HEK293 (cell line): Measurements from ENCODE around the gene HMOX1.

Experiments used
- CTCF ChIA-PET: fragments of 350-600 bp; formaldehyde crosslinking; extraction: SDS; loops from one replicate; lab custom pipeline; 2021; ENCODE audit warnings: antibody characterized with exemption; lab: Yijun Ruan, JAX
- POLR2A ChIA-PET: fragments of 300-600 bp; formaldehyde crosslinking; extraction: SDS; loops from one replicate; lab custom pipeline; 2020; ENCODE audit warnings: antibody characterized with exemption, inconsistent platforms; lab: Yijun Ruan, JAX
- H3K27ac ChIP-seq: fragments of 200-500 bp; sonication (Bioruptor generic); 2 replicates; pipeline ENCODE4 v1.5.1; 2014; ENCODE audit warnings: low read depth, low read length, control low read depth, inconsistent platforms; ENCODE audit errors: extremely low read depth
- H3K36me3 ChIP-seq, 2 experiments: fragments of 200-500 bp in 1 of 2; sonication (Bioruptor generic) in 1 of 2; 1 replicate in 1 of 2; 2 replicates in 1 of 2; pipeline ENCODE4 v1.5.1; 2014 to 2017; ENCODE audit warnings: inconsistent platforms in 2 of 2, low read length in 2 of 2; ENCODE audit not compliant: control insufficient read depth in 2 of 2, insufficient read depth in 1 of 2
- H3K4me1 ChIP-seq: fragments of 200-500 bp; sonication (Bioruptor generic); 2 replicates; pipeline ENCODE4 v1.5.1; 2014; ENCODE audit warnings: mild to moderate bottlenecking, low read length, inconsistent platforms; ENCODE audit not compliant: control insufficient read depth, insufficient read depth
- H3K4me3 ChIP-seq: 2 replicates; pipeline ENCODE4 v1.5.1; 2011; ENCODE audit warnings: low read depth, mild to moderate bottlenecking, control low read depth, low read length, moderate library complexity
- H3K9me3 ChIP-seq: fragments of 200-500 bp; sonication (Bioruptor generic); 2 replicates; pipeline ENCODE4 v1.5.1; 2014; ENCODE audit warnings: low read depth, low read length, inconsistent platforms; ENCODE audit not compliant: control insufficient read depth, insufficient read depth
- BCL11B ChIP-seq: fragments of 450-650 bp; formaldehyde crosslinking; IDR thresholded peaks from 2 replicates; pipeline ENCODE4 v1.5.1; 2016; ENCODE audit warnings: low read depth, missing biosample characterization, missing genetic modification characterization
- HOXD13 ChIP-seq: sonication (generic); formaldehyde crosslinking; IDR thresholded peaks from 2 replicates; pipeline ENCODE4 v1.8.0; 2022; ENCODE audit warnings: missing genetic modification reagents, borderline replicate concordance
- SCRT2 ChIP-seq: fragments of 450-650 bp; formaldehyde crosslinking; IDR thresholded peaks from 2 replicates; pipeline ENCODE4 v1.5.1; 2016; ENCODE audit warnings: missing biosample characterization, missing genetic modification characterization
- TCF7L2 ChIP-seq: IDR thresholded peaks from 2 replicates; pipeline ENCODE4 v1.6.1; 2011; ENCODE audit warnings: low read depth, mild to moderate bottlenecking, inconsistent platforms, low read length, moderate library complexity, borderline replicate concordance
- ZBTB7A ChIP-seq: fragments of 450-650 bp; formaldehyde crosslinking; IDR thresholded peaks from 2 replicates; pipeline ENCODE4 v1.5.1; 2016; ENCODE audit warnings: low read depth, missing biosample characterization, missing genetic modification characterization
- ZFHX2 ChIP-seq: fragments of 450-650 bp; formaldehyde crosslinking; conservative IDR thresholded peaks from 2 replicates; pipeline ENCODE4 v1.5.1; 2016; ENCODE audit warnings: missing biosample characterization, missing genetic modification characterization
- ZFP69B ChIP-seq: fragments of 450-650 bp; formaldehyde crosslinking; IDR thresholded peaks from 2 replicates; pipeline ENCODE4 v1.5.1; 2016; ENCODE audit warnings: missing biosample characterization, missing genetic modification characterization
- ZNF175 ChIP-seq: fragments of 450-650 bp; formaldehyde crosslinking; IDR thresholded peaks from 2 replicates; pipeline ENCODE4 v1.5.1; 2016; ENCODE audit warnings: missing biosample characterization, missing genetic modification characterization
- ZNF266 ChIP-seq: fragments of 450-650 bp; formaldehyde crosslinking; IDR thresholded peaks from 2 replicates; pipeline ENCODE4 v1.5.1; 2016; ENCODE audit warnings: missing biosample characterization, missing genetic modification characterization, low read depth
- ZNF324 ChIP-seq: fragments of 450-650 bp; formaldehyde crosslinking; IDR thresholded peaks from 2 replicates; pipeline ENCODE4 v1.5.1; 2016; ENCODE audit warnings: missing biosample characterization, missing genetic modification characterization
- ZNF416 ChIP-seq: fragments of 450-650 bp; formaldehyde crosslinking; IDR thresholded peaks from 2 replicates; pipeline ENCODE4 v1.5.1; 2016; ENCODE audit warnings: missing biosample characterization, missing genetic modification characterization
- ZNF501 ChIP-seq: fragments of 450-650 bp; formaldehyde crosslinking; IDR thresholded peaks from 2 replicates; pipeline ENCODE4 v1.5.1; 2016; ENCODE audit warnings: missing biosample characterization, missing genetic modification characterization
- ZNF600 ChIP-seq: fragments of 450-650 bp; formaldehyde crosslinking; IDR thresholded peaks from 2 replicates; pipeline ENCODE4 v1.5.1; 2016; ENCODE audit warnings: missing biosample characterization, missing genetic modification characterization
- ZNF658 ChIP-seq: fragments of 450-650 bp; formaldehyde crosslinking; IDR thresholded peaks from 2 replicates; pipeline ENCODE4; 2016; ENCODE audit warnings: missing biosample characterization, missing genetic modification characterization
- ZSCAN23 ChIP-seq: fragments of 450-650 bp; formaldehyde crosslinking; IDR thresholded peaks from 2 replicates; pipeline ENCODE4 v1.5.1; 2016; ENCODE audit warnings: missing biosample characterization, missing genetic modification characterization
- TF ChIP-seq, protein P1 (sequence below): fragments of 450-650 bp; formaldehyde crosslinking; IDR thresholded peaks from 2 replicates; pipeline ENCODE4 v1.5.1; 2016; ENCODE audit warnings: missing biosample characterization, missing genetic modification characterization, low read depth
- TF ChIP-seq, protein P2 (sequence below): fragments of 450-650 bp; formaldehyde crosslinking; IDR thresholded peaks from 2 replicates; pipeline ENCODE4 v1.5.1; 2016; ENCODE audit warnings: missing biosample characterization, missing genetic modification characterization
- TF ChIP-seq, protein P3 (sequence below): fragments of 450-650 bp; formaldehyde crosslinking; IDR thresholded peaks from 2 replicates; pipeline ENCODE4 v1.5.1; 2016; ENCODE audit warnings: missing biosample characterization, missing genetic modification characterization
- TF ChIP-seq, protein P4 (sequence below): fragments of 450-650 bp; formaldehyde crosslinking; IDR thresholded peaks from 2 replicates; pipeline ENCODE4 v1.5.1; 2016; ENCODE audit warnings: missing biosample characterization, missing genetic modification characterization

Gene HMOX1

DNA sequence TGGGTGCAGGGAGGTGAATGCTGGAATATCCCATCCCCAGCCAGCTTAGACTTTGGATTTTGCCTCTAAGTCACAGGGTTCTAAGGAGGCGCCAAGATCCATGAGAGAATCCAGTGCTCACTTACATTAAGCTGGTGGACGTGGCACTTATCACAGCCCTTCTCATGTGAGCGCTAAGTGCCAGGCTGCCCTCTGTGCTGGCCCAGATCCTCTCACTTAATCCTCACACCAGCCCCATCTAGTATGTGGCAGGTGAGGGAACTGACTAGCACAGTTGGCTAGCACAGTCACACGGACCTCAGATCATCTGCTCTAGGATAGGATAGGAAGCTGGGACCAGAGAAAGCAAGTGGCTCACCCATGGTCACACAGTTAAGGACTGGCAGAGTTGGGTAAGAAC lies 3.6 kb downstream of the HMOX1 start:
- TF ChIP-seq SCRT2 (no peak), BCL11B (tag by site-specific recombination) (no peak)
- ChIA-PET POLR2A (no interaction called here), CTCF (interaction anchor here (0.6 to 1.2 kb wide), 2 partner anchors 34 to 1594 kb away, joined by 3 to 4 read pairs; no protein-coding TSS in a partner anchor)
- Histone ChIP-seq H3K9me3 (no peaks in the 10 kb centered on the region), H3K4me1 (peaks cover 7% of the 10 kb centered on the region), H3K4me3 (no peak overlapping the region), H3K36me3 (peaks cover 0 to 51% of the 10 kb centered on the region in 2 experiments; a peak in 2 of 3 replicates), H3K27ac (no peak overlapping the region)

DNA sequence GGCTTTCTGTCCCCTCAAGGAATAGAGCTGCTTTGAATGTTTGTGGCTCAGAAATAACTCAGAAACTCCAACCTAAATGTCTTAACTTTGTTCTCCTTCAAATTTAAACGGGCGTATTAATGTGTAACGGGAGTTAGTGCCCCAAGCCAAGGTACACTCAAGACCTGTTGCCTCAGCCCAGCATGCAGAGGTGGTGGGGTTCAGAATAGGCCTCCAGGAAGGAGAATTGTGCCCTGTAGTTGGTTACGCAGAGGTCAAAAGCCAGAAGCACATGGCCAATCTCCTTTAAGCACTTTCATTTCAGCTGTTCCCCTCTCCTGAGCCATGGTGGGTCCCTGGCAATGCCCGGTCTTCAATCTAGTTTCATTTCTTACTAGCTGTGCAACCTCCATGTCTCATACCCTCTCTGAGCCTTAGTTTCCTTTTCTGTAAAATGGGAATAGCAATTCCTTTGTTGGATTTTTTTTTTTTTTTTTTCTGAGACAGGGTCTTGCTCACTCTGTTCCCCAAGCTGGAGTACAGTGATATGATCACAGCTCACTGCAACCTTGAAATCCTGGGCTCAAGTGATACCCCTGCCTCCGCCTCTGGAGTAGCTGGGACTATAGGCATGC lies 4.2 kb downstream of the HMOX1 start:
- no peak overlapping the region for H3K27ac ChIP-seq

More for the DNA sequence above, 4.2 kb downstream of the HMOX1 start:
- CTCF ChIA-PET = interaction anchor here (0.6 to 1.2 kb wide), 2 partner anchors 34 to 1593 kb away, joined by 3 to 4 read pairs; no protein-coding TSS in a partner anchor
- POLR2A ChIA-PET = interaction anchor here (0.7 kb wide), 1 partner anchor 20 kb away, joined by 5 read pairs; no protein-coding TSS in a partner anchor
- Histone ChIP-seq H3K9me3 (no peaks in the 10 kb centered on the region), H3K4me3 (no peak overlapping the region), H3K4me1 (peaks cover 7% of the 10 kb centered on the region), H3K36me3 (peaks cover 0 to 56% of the 10 kb centered on the region in 2 experiments; a peak in 2 of 3 replicates)
- TF ChIP-seq, protein P1, sequence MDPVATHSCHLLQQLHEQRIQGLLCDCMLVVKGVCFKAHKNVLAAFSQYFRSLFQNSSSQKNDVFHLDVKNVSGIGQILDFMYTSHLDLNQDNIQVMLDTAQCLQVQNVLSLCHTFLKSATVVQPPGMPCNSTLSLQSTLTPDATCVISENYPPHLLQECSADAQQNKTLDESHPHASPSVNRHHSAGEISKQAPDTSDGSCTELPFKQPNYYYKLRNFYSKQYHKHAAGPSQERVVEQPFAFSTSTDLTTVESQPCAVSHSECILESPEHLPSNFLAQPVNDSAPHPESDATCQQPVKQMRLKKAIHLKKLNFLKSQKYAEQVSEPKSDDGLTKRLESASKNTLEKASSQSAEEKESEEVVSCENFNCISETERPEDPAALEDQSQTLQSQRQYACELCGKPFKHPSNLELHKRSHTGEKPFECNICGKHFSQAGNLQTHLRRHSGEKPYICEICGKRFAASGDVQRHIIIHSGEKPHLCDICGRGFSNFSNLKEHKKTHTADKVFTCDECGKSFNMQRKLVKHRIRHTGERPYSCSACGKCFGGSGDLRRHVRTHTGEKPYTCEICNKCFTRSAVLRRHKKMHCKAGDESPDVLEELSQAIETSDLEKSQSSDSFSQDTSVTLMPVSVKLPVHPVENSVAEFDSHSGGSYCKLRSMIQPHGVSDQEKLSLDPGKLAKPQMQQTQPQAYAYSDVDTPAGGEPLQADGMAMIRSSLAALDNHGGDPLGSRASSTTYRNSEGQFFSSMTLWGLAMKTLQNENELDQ (tag by site-specific recombination) = no peak
- TF ChIP-seq ZNF658 (tag by site-specific recombination) (no peak), ZFP69B (no peak), HOXD13 (CRISPR knock-in tag) (no peak), ZNF501 (tag by site-specific recombination) (no peak), TCF7L2 (no peak), ZNF266 (tag by site-specific recombination) (no peak), ZNF175 (tag by site-specific recombination) (no peak), ZFHX2 (tag by site-specific recombination) (no peak), ZSCAN23 (tag by site-specific recombination) (no peak), ZBTB7A (tag by site-specific recombination) (no peak), ZNF600 (no peak), ZNF416 (tag by site-specific recombination) (no peak), ZNF324 (tag by site-specific recombination) (no peak)
- TF ChIP-seq, protein P2, sequence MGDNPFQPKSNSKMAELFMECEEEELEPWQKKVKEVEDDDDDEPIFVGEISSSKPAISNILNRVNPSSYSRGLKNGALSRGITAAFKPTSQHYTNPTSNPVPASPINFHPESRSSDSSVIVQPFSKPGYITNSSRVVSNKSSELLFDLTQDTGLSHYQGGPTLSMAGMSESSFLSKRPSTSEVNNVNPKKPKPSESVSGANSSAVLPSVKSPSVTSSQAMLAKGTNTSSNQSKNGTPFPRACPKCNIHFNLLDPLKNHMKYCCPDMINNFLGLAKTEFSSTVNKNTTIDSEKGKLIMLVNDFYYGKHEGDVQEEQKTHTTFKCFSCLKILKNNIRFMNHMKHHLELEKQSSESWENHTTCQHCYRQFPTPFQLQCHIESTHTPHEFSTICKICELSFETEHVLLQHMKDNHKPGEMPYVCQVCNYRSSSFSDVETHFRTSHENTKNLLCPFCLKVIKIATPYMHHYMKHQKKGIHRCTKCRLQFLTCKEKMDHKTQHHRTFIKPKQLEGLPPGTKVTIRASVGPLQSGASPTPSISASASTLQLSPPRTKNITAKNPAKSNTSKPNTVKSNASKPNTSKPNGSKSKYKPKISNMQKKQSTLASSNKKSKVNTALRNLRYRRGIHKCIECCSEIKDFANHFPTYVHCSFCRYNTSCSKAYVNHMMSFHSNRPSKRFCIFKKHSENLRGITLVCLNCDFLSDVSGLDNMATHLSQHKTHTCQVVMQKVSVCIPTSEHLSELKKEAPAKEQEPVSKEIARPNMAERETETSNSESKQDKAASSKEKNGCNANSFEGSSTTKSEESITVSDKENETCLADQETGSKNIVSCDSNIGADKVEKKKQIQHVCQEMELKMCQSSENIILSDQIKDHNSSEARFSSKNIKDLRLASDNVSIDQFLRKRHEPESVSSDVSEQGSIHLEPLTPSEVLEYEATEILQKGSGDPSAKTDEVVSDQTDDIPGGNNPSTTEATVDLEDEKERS = no peak
- TF ChIP-seq, protein P3, sequence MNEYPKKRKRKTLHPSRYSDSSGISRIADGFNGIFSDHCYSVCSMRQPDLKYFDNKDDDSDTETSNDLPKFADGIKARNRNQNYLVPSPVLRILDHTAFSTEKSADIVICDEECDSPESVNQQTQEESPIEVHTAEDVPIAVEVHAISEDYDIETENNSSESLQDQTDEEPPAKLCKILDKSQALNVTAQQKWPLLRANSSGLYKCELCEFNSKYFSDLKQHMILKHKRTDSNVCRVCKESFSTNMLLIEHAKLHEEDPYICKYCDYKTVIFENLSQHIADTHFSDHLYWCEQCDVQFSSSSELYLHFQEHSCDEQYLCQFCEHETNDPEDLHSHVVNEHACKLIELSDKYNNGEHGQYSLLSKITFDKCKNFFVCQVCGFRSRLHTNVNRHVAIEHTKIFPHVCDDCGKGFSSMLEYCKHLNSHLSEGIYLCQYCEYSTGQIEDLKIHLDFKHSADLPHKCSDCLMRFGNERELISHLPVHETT = no peak
- TF ChIP-seq, protein P4, sequence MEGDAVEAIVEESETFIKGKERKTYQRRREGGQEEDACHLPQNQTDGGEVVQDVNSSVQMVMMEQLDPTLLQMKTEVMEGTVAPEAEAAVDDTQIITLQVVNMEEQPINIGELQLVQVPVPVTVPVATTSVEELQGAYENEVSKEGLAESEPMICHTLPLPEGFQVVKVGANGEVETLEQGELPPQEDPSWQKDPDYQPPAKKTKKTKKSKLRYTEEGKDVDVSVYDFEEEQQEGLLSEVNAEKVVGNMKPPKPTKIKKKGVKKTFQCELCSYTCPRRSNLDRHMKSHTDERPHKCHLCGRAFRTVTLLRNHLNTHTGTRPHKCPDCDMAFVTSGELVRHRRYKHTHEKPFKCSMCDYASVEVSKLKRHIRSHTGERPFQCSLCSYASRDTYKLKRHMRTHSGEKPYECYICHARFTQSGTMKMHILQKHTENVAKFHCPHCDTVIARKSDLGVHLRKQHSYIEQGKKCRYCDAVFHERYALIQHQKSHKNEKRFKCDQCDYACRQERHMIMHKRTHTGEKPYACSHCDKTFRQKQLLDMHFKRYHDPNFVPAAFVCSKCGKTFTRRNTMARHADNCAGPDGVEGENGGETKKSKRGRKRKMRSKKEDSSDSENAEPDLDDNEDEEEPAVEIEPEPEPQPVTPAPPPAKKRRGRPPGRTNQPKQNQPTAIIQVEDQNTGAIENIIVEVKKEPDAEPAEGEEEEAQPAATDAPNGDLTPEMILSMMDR (tag by site-specific recombination) = no peak
